NCI-H446 (cell line): ENCODE measurements around the gene NUP54.
A peak's percentile ranks its signal among the peaks of the same experiment; 100 is the strongest.

ENCODE experiments used
- DNase-seq, 2 experiments: peaks; one replicate each; lab custom pipeline; 2025; lab: John Stamatoyannopoulos, UW

Gene NUP54

DNA sequence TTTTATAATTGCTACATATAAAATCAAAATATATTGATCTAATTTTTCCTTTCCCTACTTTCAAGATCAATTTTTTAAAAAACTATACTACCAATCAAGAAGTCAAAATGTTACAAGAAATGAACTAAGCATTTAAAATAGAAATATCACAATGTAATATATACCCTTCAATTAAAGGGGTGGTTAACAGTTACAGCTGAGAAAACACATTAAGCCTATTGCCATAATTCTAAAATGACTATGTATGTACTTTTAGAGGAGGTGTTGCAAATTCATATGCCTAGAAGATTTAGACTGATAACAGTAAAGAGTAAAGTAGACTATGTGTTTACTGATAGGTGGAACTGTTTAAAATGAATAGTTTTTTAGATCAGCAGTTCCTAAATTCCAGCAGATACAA, 3.7 kb downstream of the NUP54 start:
- DNase-seq: no peak

DNA sequence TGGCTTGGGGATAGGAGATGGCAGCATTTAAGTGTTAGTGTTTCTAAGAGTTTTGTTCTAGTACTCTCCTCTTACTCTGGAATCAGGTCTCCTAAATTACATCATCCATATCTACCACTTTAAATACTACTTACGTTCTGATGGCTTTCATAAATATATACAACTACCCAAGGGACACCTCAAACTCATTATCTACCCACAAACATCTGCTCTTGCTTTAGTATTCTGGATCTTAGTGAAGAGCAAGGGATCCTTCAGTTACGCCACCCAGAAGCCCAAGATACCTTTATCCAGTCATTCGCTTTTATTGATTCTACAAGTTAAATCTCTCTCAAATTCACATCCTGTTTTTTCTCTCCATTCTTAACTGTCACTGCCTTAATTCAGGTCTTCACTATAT, 7.0 kb downstream of the NUP54 start:
- no peak for DNase-seq

DNA sequence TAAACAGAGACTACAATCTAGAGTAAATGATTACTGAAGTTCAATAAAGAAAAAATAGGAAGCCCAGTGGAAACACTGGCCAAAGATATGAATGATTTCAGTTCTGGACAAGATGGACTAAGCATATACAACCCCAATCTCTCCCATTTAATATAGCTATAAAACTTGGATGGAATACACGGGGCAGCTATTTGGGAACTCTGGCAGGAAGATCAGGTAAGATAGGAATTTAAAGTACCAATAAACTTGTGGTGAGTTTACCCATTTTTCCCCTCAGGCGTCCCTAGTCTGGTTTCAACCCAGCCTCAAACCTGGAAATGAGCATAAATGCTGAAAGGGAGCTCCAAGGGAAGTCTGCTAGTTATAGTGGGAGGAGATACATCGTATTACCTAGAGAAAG, 20.4 kb downstream of the NUP54 start:
- no peak for DNase-seq

DNA sequence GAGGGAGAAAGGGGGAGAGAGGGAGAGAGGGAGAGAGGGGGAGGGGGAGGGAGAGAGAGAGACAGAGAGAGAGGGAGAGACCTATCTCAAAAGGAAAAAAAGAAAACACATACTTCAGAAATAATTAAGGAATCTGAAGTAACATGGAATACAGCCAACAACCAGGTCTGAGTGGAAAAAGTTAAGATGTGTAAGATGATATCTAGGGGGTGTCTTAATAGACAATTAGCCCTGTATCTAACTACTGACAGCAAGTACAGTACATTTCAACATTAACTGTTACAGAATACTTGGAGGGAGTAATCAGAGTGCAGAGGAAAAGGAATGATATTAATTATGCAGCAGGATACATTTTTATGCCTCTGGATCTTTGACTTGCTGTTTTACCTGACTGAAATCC, 22.4 kb downstream of the NUP54 start:
- DNase-seq: no peak

DNA sequence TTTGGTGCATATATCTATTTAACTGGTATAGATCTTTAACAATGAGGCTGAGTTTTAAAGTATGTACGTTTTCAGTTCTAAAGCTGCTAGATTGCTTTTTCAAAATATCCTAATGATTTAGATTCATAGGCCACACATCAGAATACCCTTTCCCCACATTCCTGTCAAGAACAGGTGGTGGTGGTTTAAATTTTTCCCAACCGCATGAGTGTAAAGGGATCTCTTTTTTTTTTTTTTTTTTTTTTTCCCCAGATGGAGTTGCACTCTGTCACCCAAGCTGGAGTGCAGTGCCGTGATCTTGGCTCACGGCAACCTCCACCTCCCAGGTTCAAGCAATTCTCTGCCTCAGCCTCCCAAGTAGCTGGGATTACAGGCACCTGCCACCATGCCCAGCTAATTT, 28.0 kb downstream of the NUP54 start:
- no peak for DNase-seq

DNA sequence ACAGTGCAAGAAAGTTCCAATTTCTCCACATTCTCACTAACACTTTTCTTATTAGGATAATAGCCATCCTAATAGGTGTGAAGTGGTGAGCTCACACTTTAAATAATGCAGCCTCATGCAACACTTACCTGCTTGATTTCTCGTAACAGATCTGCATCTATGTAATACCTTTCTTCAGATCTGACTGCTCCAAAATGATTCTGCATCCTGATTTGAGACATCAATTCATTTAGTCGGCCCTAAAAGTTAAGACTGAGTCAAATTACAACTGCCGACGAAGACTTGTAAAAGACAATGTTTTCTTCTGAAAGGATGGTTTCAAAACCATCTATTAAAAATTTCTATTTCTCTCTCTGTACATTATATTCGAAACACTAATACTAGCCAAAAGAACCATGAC, 30.7 kb downstream of the NUP54 start:
- no peak for DNase-seq

DNA sequence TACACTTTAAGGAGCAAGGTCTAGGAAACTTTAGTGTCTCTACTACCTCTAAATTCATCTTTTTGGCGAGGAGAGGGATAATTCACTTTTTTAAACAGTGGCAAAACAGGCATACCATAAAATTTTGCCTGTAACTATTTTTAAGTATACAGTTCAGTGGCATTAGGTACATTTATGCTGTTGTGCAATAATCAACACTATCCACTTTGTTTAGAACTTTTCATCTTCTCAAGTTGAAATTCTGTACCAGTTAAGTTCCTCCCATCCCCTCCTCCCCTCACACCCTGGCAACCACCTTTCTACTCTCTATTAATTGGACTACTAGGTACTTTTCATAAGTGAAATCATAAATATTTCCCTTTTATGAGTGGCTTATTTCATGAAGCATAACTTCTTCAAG, 31.4 kb downstream of the NUP54 start:
- DNase-seq: no peak

DNA sequence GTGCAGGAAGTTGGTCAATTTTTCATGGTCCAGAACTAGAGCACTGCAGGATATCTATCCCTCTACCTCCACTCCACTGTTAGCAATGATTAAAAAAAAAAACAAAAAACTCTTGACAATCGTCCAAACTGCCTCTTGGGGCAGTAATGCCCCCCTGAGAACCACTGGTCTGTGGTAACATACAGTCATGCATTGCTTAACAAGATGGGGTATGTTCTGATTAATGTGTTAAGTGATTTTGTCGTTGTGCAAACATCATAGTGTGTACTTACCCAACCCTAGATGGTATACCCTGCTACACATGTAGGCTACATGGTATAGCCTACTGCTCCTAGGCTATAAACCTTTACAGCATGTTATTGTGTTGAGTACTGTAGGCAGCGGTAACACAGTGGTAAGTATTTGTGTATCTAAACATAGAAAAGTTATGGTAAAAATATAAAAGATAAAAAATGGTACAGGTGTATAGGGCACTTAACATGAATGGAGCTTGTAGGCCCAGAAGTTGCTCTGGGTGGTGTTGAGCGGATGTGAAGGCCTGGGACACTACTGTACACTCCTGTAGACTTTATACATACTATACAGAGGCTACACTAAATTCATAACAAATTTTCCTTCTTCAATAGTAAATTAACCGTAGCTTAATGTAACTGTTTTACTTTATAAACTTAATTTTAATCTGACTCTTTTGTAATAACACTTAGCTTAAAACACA, 39.6 kb downstream of the NUP54 start:
- DNase-seq: no peak

DNA sequence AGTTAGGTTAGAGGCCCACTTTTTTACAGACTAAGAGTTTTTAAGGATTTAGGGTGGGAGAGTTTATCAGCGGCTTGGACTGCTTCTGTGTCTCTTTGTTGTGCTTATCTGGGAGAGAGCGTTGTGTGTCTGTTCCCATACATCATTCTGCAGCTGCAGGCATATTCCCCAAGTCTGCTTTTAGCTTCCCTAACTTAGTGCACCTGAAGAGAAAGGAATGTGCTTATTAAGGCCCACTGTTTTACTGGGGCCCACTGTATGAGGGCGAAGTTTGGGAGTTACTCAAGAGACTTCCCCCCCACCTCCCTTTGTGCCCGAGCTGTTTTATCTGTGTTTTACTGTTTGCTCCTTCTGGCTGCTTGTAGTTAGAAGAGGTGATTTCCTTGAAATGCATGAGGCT, 41.8 kb downstream of the NUP54 start:
- no peak for DNase-seq

DNA sequence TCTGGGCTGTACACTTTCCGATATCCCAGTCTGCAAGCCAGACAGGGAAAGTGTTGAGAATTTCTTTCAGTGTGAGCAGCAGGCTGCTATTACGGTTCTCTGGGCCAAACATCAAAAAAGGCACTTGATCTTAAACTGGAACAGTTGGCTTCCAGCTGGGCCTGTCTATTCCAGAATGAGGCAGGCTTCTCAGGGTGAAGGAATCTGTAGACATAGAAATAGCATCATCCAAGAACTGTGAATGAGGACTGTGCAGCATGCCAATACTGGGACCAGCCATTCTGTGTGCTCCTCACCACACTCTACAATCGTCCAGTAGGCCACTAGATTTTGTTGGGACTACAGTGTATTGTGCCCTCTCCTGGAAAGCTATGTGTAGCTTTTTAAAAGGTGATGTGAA, 42.5 kb downstream of the NUP54 start:
- peak in 1 of 2 experiments; percentile 1 for DNase-seq

DNA sequence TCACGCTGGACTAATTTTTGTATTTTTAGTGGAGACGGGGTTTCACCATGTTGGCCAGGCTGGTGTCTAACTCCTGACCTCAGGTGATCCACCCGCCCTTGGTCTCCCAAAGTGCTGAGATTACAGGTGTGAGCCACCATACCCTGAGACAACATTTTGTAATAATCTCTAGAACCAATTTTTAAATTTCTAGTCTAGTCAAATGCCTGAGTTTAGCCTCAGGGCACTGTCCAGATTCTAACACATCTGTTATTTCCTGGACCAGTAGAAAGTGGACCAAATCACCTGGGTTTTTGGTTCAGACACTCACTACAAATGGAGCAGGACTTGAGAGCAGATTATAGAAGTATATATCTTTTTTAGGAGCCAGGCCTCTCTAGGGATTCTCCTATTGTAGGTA, 52.1 kb downstream of the NUP54 start:
- DNase-seq: no peak

DNA sequence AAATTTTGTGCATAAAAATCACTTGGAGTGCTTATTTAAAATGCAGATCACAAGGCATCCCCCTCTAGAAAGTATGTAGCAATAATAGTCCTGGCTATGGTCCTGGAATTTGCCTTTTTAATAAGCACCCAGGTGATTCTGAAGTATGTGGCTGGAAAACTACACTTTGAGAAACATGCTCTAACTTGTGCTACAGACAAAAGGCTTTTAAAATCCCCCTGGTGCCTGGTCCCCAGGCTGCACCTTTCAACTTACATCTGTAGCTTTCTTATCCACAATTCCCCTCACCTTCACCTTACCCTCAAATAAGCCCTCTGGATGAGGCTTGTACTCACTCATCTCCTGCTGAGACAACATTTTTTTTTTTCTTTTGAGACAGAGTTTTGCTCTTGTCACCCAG, 52.6 kb downstream of the NUP54 start:
- no peak for DNase-seq

DNA sequence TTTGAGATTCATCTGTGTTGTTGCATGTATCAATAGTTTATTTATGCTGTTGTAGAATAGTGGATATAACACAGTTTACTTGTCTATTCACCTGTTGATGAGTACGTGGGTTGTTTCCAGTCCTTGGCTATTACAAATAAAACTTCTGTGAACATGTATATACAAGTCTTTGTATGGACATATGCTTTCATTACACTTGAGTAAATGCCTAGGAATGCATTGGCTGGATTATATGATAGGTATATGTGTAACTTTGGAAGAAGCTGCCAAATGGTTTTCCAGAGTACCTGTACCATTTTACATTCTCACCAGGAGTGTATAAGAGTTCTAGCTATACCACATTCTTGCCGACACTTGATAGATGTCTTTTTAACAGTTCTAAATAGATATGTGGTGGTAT, 57.1 kb downstream of the NUP54 start:
- DNase-seq: no peak

DNA sequence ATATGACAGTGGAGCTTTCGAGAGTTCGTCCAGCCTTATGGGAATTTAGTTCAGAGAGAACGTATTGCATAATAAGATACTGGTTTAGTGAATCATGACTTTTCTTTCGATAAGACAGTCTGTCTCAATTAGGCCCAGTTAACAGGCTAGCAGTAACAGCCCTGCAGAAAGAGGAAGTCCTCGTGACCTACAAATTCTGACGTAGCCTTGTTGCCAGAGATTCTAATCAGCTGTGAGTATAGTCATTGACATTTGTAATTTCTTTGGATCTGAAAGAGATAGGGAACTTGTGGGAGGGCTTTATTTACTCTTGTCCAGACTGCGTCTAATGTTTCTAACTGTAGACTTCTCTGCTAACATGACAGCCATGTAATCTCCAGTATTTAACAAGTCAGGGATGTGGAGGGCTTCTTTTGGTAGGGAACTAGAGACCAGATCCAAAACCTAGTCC, 57.9 kb downstream of the NUP54 start:
- DNase-seq: no peak

DNA sequence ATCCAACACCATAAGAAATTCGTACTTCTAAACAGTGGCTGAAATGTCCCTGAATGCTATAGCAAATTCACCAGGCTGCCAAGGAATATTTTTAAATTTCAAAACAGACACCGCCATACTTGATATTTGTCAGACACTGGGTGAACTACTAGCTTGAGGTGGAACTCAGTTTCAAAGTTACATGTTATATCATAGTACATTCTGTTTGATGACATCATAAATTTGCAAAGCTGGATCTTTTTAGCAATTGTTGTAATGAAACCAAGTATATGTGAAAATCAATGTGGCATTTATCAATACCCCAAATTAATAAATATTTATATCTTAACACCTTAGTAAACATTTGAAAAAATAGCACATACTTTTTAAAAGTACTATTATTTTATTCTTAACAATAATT, 59.5 kb downstream of the NUP54 start:
- no peak for DNase-seq

DNA sequence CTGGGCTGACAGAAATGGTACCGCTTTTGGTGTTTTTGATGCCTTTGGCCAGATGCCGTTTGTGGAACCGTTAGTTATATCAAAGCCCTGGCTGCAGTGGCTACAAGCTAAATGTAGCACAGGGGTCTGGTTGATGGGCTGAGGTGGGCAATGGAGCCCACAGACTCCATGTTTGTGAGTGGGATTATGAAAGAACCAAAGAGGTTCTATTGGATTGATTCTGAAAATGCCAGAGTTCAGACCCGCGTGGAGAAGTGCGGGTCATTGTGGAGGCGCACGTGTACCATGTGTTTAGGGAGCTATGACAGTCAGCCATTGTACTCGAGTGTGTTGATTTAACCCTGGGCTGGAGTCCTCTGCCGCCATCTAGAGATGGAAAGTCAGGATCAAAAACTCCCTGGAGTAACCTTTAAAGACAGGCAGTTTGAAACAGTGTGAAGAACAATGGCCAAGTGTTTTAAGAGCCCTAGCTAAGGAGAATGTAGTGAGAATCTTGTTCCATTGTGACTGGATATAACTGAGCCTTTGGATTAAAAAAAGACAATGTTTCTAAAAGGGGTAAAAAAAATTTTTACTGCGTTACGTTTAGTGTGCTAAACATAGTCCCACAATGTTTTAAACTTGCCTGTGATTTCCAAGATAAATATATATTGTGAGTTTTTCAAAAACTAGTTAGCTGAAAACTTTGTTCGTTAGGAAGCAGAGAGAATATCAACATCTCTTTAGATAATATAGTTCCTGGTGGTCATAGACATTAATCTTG, 61.0 kb downstream of the NUP54 start:
- DNase-seq: peak; percentile 22 to 57

DNA sequence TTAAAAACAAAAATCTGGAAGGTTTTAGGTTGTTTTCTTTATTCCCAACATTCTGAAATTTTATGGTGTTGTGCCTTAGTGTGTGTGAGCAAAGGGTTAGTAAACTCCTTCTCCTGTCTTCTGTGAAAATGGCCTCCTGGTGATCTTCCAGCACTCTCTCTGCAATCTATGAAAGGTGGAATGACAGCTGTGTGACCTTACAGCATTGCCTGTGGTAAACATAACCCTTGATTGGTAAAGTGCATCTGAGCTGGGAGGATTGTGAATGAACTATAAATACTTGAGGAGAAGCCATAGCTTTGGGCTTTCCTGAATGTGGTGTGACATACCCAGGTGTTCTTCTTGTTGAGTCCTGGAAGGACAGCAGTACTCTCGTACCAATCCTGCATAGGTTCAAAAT, 63.7 kb downstream of the NUP54 start:
- no peak for DNase-seq

DNA sequence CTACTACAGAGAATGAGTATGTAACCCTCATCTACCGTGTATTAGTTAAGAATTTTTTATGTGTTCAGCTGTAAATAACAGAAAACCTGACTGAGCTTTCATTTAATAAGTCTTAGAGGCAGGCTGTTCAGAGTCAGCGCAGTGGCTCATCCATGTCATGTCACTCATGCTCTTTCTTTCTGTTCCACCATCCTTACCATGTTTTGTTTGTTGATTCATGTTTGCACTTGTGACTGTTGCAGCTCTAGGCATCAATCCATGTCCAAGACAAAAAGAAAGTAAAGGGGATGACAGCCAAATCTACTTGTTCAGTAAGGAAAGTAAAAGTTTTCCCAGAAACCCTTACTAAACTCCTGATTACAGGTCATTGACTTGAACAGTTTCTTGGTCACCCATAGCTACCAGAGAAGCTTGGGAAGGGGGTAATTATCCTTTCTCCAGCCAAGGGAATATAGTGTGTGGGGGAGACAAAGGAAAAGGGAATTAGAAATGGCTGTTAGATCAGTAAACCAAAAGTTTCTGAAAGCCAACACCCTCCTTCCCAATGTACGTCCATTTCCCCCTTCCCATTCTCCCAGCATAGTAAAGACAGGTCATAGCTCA, 64.7 kb downstream of the NUP54 start:
- no peak for DNase-seq

DNA sequence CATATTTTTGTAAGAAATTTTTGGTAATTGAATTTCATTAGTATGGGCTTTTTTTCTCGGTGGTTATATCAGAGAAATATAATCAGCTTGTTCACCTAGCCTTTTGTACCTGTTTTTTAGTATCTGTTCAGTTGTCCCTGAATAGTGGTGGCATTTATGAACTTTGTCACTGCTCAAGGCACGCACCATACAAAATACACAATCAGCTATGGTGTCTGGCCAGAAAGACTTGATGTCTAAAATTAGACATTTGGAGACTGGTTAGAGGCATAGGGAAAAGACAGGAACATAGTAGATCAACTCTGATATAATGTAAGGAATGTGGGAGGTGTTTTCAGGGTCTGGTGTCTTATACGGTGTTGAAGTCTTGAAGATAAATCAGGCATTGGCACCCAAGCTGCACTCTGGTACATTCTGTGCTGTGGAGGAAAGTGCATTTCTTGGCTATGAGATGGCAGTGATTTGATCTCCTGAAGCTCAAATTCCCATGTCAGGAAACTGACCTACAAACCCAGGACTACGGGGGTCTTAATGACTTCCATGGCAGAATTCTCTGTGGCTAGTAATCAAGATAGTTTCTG, 70.1 kb downstream of the NUP54 start:
- no peak for DNase-seq

DNA sequence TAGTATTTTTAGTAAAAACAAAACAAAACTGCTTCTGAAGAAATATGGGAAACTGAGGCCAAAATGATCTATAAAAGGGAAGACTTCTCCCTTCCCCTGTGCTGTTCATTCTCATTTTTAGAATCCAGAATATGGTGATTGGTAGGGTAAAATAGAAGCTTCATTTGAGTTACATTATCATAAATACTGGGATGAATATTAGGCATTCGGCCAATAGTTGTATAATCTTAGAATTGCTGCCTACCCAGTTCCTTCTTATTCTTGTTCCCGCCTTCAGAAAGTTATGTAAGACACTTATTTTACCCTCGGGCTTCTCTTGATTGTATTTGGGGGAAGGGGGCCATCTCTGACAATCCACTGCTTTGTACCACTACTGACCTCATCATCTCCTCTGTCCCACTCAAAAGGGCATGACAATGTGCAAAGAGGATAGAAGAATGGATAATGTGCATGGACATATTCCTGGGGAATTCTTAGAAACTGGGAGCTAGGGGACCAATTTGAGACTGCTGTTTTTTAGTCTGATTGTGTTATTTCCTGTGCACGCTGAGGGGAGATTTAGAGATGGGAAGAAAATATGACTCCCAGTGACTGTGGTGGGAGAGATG, 73.1 kb downstream of the NUP54 start:
- DNase-seq: no peak

DNA sequence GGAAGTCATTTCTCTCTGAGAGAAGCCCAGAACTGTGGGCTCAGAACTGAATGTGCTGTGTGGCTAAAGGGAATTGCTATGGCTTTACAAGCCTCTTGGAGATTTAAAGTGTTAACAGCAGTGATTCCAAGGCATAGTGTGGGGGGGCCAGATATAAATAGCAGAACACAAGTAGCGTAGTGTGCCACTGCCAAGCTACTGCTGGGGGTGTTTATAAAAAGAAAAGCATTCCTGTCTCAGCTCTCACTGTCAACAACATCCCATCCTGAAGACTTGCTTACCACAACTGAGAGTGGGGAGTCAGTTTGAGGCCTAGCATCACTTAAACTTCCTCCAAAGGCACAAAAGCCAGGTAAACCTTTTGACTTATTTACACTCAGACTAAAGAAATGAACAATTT, 73.7 kb downstream of the NUP54 start, which contains the start of gene ART3:
TSS of gene ART3 (plus strand) at position 242 of the 400 bp plus-strand sequence. CDS start 1,181 bp downstream, outside the sequence.
- no peak for DNase-seq

DNA sequence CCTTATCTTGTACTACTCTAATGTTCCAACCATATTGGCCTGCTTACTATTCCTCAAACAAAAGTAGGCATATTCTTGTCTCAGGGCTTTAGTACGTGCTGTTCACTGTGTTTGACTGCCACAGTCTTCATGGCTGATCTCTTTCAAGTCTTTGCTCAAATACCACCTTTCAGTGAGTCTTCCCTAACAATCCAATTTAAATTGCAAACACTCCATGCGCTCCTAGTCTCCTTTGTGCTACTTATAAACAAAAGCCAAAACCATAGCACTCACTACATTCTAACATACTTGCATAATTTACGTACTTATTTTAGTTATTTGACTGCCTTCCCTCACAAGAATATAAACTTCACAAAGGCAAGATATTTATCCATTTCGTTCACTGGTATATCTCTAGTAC, 75.4 kb downstream of the NUP54 start:
- DNase-seq: no peak
